Dermis blood vessel endothelial cell (primary cell): Measurements from ENCODE around the gene JCAD. TPM values are rescaled to one million over a fixed set of nuclear protein-coding genes. Genes with fewer than 3 reads are reported as not detected.
"Not testable (repeated sequence)": the region's sequence is repeated elsewhere in the genome, so short reads cannot be mapped to it uniquely, and the experiment has no call there.

Source experiments
- DNase-seq: peaks from one replicate; pipeline ENCODE4 v3.0.0; 2010
- total RNA-seq: library from RNA; depleted of rRNA; stranded (reverse); fragments of >200 nt; gene quantifications from 2 replicates; pipeline ENCODE4 v1.2.3, GENCODE V29; 2014

JCAD gene, protein sequence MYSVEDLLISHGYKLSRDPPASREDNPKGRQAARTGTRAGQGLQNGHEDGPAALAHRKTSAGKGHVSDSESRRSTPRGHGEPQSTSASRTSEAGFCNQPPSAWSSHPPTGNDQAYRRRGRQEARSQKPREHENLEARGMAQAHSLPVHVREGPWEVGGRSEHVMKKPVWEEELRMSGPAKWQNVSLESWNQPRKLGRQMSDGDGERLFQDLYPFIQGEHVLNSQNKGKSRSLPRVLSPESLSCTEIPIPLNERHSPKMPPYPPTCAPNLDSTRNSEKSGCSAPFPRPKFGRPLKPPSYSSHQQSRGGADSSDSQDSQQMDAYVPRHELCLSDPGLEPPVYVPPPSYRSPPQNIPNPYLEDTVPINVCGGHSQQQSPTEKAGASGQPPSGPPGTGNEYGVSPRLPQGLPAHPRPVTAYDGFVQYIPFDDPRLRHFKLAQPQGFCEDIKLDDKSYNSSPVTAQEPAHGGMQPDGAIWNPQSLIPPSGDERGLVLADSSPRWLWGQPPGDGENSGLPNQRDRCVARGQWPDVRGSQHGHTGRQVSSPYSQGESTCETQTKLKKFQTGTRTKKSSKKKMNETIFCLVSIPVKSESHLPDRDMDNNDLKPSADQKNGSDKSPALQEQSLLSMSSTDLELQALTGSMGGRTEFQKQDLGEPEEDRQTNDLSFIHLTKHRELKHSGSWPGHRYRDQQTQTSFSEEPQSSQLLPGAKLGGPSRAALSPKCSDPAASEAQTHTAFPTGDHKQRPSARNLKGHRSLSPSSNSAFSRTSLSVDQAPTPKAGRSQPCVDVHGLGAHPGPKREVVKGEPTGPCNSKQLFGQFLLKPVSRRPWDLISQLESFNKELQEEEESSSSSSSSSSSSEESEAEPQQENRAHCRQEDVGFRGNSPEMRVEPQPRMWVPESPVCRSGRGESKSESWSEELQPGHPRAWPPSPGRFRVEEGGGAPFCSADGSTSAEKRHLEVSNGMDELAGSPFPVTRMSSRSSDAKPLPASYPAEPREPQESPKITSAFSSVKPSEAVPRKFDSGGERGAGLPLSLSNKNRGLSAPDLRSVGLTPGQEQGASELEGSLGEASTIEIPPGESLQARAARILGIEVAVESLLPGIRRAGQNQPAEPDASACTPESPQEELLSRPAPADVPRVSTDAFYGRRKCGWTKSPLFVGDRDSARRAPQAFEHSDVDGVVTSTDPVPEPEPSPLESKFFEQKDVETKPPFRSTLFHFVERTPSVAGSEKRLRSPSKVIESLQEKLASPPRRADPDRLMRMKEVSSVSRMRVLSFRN (N-terminal part only)
- total RNA-seq, result 74.7 and 96.4 TPM in 2 replicates

DNA sequence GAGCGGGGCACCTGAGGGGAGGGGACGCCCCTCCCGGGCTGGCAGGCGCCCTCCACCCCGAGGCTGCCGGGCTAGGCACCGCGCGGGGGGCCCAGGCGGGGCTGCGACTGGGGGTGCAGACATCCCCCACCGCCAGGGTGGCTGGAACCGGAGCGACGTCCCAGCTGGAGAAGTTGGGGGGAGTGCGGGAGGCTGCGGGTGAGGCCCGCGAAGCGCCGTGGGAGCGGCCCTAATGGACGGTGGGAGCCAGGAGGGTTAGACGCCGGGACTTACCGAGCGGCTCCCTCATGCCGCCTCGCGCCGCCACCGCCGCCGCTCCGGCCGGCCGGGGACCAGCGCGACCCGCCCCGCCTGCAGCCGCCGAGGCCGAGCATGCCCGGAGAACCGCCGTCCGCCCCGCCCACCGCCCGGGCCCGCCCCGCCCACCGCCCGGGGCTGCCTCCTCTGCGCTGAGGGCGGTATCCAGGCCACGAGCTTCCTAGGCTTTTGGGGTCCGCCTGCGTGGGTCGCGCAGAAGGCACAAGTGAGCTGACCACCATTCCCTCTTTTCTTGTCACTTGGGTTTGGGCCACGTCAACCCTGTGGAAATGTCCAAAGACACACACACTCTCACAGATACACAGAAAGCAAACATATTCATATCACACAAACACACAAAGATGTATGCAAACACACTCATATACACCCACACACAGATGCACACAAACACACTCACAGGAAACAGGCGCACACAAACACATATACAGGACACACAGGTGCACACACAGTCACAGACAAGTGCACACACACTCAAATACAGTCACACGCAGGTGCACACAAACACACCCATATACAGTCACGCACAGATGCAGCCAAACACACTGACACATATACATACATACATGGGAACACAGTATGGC is at the start of gene JCAD:
TSS of gene JCAD (minus strand) at position 378 of the 899 bp plus-strand sequence. CDS start 11,774 bp downstream, outside the sequence.
- peak; percentile 69 for DNase-seq

DNA sequence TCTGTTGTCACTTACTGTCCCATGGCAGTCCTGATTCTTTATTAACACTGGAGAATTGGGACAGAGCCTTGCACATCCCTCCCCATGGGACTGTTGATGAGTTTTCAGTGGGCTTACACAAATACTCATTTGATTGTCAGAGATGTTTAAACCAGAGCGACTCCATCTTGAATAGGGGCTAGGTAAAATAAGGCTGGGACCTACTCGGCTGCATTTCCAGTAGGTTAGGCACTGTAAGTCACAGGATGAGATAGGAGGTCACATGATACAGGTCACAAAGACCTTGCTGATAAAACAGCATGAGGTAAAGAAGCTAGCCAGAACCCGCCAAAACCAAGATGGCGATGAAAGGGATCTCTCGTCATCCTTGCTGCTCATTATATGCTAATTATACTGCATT is 47.6 kb upstream of the JCAD start:
- DNase-seq, result no peak

DNA sequence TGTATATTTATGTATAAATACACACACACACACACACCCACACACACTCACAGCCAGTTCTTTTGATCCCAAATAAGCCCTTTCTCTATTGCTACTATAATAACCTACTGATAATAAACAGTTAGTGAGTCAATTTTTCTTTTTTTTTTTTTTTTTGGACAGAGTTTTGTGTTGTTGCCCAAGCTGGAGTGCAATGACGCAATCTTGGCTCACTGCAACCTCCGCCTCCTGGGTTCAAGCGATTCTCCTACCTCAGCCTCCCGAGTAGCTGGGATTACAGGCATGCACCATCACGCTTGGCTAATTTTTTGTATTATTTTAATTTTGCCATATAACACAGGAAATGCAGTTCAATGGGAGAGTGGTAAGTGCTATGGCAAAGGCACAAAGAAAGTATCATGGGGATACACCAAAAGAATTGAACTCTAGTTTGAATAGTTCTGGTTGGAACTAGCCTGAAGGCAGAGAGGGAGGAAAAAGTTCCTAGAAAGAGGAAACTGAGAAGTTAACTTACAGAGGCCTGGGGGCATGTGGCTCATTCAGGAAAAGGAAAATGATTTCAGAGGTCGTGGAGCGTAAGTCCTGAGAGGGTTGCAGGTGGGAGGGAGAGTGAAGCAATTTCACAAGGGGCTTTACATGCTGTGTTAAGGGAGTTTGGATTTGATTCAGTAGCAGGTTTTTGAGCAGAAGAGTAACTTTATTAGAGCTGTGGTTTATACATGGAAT is 44.4 kb upstream of the JCAD start:
- DNase-seq, result peak; percentile 70

DNA sequence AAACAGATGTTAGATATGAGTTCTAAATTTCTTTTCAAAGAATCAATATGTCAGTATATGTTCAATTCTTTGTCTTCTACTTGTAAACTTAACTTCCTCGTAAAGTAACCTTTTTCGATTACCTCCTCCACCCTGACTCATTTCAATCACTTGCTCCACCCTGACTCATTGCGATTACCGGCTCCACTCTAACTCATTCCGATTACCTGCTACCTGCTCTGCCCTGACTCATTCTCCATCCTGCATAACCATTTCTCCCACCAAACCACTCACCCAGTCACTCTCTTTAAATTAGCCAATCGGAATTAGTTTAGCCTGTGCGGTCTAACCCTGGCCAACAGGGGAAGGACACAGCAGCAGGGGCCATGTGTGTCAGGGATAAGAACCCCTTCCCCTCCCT is 40.3 kb upstream of the JCAD start:
- DNase-seq, result not testable (repeated sequence)

DNA sequence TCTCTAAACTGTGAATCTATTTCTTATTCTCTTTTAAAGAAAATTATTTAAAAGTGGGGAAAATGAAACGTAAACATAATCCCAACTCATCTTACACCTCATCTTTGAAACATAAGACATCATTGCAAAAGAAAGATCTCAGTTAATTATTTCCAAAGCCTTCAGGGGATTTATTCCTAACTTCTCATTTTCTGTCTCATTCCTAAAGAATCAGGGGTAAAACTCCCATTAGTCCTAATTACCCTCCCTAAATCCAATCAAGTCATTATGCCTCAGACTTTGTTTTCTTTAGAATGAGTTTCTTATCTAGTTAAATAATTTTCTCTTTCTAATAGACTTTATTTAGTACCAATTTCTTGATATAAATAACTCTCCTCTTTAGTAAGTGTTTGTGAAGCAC is 39.7 kb upstream of the JCAD start:
- no peak for DNase-seq

DNA sequence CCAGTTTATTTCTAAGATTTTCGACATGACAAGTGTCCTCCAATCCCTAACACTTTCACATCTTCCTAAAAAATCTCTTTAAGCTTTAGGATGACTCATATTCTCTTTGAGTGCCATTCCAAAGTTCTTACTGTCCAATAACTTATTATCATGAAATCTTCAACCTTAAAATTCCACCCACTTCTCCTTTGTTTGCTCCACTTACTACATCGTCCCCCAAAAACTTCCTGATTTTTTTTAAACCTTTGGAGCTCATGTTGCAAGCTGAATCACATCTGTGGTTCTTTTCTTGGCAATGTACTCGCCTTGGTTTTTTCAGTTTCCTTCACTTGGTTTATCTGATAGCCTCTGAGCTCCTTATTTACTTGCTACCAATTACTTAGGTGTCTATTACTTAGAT is 39.2 kb upstream of the JCAD start:
- DNase-seq, result peak; percentile 63

DNA sequence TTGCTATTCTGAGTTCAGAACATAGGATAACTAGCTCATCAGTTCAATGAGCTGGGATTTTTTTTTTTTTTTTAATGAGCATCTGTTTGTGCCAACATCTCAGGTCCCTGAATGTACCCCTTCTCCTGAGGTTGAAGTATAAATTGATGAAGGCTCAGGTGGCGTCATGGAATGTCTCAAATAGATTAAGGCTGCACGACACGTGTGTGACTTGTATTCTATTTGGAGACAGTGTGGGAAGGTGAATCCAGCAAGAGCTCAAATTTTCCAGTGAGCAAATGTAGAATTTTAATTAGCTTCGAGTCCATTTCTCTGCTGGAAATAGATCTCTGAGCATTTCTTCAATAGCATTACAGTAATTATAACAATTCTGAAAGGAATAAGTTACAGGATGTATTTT is 37.2 kb upstream of the JCAD start:
- DNase-seq, result no peak

DNA sequence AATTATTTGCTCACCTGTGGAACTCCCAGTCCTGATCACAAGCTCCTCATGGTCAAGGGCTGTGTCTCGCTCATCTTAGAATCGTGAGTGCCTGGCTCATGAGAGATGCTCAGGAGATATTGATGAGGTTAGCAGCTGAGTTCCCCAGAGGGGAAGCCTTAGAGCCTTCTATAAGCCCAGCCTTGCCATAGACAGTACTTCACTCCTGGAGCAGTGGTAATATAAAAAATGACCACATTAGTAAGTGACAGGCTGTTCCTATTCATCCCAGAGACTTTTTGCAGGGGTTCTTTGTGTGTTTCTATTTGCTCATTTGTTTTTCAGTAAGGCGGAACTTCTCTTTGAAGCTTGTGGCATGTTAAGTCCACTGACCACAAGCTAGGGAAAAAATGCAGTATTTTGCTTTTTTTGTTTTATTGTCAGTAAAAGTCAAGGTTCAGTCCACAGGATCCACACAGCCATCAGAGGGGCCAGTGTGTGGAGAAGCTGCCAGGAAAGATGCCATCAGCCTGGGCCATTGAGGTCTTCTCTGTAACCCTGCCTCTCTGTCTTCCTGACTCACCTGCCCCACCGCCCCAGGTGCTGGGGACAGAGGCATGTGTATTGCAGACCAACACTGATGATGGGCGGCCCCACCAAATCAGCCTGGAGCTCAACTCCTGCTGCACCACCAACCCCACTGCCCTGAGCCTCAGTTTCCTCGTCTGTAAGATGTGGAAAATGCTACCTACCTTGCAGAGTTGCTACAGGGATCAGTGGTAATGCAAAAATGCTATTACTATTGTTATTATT is 36.4 kb upstream of the JCAD start:
- no peak for DNase-seq

DNA sequence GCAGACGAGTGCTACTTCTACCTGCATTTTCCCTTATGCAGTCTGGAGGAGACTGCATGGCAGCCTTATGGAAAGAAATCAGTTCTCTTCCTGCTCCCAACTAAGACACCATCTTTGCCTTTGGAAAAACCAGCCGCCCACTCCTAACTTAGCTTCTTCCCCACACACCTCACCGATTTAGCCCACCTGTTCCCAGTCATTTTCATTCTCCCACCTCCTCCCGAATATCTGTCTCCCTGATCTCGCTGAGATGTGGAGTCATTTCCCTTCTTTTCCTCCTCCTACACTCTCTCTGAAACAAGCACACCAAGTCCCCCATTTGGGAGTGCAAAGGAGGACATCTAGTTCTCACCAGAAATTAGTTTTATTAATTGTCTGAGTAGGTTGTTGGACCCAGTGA is 35.2 kb upstream of the JCAD start:
- no peak for DNase-seq

DNA sequence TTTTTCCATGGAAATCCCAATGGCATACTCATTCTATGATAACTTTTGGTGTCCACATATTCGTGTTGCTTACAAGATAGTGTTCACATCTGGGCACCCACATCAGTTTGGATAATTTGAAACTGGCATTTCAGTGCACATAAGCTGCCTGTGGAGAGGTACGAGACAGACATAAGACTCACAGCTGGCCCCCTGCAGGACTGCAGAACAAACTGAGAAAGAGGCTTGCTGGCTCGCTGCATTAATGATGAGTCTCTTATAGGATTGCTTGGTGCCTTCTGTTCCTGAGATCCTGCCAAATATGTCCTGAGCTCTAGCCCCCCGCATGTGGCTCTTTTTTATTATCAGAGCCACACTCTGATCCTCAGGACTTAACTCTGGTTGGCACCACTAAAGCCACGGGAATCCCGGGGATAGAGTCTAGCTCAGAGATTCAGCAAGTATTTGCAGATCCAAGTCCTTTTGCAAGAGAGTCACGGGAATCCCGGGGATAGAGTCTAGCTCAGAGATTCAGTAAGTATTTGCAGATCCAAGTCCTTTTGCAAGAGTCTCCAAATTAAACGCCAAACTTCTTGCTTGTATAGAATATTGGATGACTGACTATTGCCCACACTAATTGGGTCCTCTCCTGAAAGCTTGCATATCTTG is 34.0 kb upstream of the JCAD start:
- no peak for DNase-seq

DNA sequence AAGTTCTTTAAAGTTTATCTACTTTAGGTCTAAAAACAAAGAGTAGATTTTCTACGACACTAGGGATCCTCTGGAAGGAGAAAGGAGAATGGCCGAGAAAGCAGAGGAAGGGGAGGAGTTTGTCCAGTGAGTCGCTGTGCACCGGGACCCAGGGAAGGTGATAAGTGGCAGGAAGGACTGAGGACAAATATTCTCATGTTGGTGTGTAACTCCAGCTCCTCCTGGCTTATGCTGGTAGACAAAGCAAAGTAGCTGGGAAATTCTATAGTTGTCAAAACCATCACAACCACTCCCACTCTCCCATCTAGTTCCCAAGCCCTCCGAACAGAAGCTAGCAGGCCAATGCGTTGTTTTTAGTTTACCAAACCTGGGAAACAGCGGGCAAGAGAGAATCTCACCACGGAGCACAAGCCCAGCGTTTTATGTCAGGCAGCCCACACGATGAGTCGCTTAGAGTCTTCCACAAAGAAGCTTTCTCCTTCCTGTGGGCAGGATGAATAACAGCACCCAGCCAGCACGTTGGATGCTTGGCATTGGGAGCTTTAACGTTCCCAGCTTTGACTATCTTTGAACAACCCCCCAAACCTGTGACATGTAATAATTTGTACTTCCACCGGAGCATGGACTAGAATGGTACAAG is 32.9 kb upstream of the JCAD start:
- DNase-seq, result no peak

DNA sequence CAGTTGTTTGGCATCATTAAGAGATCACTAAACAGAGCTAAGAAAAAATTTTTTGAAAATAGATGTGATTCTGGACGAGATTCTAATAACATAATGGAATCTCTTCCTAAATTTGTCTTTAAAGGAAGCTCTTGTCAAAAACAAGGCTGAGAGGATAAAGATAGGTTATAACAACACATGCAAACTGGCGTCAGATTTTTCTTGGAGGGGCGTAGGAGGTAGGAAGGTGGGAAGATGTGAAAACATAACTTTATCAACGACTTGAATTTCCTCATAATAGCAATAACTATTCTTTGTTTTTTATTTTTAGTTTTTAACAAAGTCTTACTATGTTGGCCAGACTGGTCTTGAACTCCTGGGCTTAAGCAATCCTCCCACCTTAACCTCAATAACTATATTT is 31.8 kb upstream of the JCAD start:
- no peak for DNase-seq

DNA sequence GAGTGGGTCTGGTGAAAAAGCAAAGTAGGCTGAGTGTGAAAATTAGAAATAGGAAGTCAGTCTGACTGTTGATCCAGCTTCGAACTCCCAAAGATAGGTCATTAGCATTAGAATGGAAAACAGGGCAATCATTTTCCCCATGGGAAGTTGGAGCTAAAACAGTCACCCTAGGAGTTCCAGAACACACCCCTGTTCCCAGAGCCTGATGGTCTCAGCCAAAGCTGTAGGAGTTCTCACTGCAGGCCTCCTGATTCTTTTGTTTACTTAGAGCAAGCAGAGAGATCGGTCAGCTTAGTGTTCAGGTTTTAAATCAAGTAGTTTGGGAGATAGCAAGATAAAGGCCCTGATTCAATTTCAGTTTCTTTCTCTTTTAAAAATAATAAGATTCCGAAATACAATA is 28.8 kb upstream of the JCAD start:
- no peak for DNase-seq

DNA sequence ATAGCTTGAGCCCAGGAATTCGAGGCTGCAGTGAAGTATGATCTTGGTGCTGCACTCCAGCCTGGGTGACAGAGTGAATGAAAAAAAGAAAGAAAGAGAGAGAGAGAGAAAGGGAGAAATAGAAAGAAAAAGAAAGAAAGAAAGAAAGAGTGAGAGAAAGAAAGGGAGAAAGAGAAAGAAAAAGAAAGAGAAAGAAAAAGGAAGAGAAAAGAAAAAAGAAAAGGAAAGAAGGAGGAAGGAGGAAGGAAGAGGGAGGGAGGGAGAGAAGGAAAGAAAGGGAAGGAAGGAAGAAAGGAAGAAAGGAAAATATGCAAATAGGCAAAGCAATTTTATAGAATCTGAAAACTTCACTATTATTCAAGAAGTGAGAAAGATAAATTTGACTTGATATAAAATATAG is 24.5 kb upstream of the JCAD start:
- DNase-seq, result no peak

DNA sequence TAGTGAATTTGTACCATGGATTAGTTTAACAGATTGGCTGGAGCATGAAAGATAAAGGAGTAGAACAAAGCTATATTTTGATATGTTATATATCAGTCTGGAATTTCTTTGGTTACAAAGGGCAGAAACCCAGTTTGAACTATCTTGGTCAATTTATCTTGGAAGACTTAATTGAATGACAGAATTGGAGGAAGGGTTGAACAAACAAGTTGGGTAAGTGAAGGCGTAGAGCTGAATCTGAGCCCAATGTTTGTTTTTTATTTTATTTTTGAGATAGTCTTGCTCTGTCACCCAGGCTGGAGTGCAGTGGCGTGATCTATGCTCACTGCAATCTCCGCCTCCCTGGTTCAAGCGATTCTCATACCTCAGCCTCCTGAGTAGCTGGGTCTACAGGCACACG is 21.8 kb upstream of the JCAD start:
- no peak for DNase-seq

DNA sequence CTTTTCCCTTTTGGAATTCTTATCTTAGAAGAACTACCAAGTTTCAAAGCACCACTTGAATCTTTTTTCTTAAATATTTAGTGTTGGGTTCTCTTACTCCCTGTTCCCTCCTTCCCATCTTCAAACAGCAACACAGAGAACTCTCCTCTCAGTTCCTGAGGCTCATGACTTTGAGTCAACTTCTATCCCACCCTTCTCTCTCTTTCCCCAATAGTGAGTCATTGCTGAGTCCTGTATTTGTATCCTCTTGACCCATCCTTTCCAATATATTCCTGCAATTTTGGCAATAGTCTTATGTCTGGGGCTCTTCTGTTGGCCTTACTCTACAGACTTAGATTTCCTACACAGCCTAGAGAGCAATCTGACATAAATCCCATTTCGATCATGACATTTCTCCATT is 20.8 kb upstream of the JCAD start:
- no peak for DNase-seq

DNA sequence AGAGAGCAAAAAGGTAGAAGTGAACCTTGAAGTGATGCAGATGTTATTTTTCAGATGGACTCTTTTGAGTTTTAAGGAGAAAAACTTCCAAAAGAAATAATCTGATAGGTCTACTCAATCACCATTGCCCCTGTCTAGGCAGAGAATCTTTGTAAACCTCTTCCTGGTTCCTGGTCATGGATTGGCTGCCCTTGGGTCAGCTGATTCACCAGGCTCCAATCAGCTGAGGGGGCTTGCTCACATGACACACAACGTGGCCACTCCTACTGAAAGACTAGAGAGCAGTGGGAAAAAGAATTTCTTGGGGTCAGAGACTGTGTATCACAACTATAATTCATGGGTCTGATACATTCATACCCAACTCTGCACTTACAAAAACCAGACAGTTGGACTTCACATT is 20.0 kb upstream of the JCAD start:
- no peak for DNase-seq

DNA sequence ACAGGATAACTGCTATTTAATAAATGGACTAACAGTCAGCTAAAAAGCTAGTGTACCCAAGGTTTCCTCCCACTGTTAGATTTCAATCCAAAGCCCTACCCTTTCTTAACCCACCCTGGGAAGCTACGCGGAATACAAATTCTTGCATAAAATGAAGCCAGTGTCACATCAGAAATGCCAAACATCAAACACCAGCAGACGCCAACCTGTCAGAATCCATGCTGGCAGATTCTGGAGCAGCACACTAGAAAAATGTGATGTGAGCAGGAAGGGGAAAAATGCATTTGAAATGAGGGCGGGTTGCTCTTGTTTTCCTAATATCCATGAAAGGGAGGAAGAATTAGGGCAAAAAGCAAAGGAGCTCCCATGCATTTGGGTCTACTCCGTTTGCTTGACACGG is 16.1 kb upstream of the JCAD start:
- no peak for DNase-seq

DNA sequence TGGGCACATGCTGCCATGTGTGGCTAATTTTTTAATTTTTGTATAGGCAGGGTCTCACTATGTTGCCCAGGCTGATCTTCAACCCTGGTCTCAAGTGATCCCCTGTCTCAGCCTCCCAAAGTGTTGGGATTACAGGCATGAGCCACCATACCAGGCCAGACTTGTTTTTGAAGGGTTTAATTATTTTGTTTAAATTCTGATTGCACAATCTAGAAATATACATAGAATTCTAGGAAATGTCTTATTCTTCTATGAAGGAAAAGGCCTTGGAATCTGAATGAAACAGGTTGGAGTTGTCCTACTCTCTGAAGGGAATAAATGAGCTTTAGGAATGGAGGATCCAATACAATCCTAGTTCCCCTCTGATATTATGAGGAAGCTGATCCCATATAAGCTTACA is 15.5 kb upstream of the JCAD start:
- no peak for DNase-seq
